Embryonic facial prominence (tissue), 1 donor: ENCODE measurements around the gene MMP17.

Source experiments
- DNase-seq: peaks from one replicate; pipeline ENCODE4 v3.0.0-alpha.2; 2016; ENCODE audit errors: extremely low spot score

MMP17 gene

GRCh38 chr12:131848753-131849152 lies 20.6 kb downstream of the MMP17 start:
- no peak for DNase-seq

GRCh38 chr12:131849700-131850553 lies 21.7 kb downstream of the MMP17 start:
- DNase-seq = no peak

GRCh38 chr12:131850856-131851559 lies 22.8 kb downstream of the MMP17 start:
- no peak for DNase-seq

DNA sequence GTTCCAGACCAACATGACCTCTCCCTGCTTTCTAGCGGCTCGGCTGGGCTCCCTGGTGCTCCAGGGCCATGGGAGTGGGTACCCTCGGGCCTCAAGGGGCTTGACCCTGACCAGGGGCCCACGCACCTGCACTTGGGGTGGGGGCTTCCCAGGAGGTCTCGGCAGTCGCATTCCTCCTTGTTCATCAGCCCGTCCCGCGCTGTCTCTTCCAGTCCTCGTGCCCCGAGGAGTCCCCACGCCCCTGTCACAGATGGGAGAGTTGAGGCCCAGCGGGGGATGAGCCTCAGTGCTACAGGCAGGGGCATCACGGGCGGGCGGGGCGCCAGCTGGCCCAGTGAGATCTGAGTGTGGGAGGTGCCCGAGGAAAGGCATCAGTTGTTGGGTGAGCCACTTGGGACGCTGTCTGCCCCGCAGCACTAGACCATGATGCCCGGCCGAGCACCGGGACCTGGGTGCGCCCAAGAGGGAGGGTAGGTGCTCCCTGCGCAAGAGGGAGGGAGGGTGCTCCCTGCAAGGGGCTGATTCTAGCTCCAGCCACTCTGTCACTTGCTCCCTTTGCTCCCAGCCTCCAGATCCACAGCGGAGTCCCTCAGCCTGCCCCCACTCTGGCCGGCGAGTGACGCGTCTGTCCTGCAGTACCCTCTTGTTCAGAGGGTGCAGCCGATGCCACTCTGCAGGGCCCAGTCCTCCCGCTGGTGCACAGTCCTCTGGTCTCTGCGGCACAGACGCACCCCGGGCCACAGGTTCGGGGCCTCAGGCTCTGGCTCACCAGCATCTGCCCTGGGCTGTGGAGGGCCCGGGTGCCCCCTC lies 23.8 kb downstream of the MMP17 start:
- DNase-seq = no peak

DNA sequence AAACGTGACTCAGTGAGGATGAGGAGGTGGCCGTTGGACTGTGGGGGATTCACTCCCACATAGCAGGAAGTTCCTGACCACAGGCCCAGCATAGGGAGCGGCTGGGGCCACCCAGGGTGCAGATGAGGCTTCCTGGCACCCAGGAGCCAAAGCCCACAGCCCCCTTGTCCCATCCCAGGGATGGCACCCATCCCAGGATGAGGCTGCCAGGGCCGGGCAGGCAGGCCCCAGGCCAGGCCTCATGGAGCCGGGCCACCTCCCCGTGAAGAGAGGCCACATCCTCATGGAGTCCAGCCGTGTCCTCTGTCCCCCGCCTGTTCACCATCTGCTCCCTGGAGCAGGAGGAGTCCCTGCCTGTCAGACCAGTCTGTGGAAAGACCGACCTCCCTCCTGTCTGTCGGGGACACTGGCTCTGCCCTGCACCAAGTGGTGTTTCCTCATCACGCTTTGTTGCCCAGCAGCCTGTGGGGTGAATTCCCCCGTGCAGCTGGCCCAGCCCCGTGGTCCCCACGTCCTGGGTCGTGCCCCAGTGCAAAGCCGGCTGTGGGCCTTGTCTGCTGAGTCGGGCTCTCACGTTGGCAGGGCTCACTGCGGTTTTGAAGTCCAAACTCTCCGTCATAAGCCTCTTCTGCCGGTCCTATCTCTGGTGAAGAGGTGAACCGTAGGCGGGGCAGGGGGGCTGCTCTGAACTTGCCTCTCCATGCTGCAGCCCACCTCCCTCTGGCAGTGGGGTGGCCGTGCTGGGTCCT lies 24.5 kb downstream of the MMP17 start:
- DNase-seq = no peak

- DNase-seq = no peak
These were observed 25.9 kb downstream of the MMP17 start for GRCh38 chr12:131853832-131854797.

DNA sequence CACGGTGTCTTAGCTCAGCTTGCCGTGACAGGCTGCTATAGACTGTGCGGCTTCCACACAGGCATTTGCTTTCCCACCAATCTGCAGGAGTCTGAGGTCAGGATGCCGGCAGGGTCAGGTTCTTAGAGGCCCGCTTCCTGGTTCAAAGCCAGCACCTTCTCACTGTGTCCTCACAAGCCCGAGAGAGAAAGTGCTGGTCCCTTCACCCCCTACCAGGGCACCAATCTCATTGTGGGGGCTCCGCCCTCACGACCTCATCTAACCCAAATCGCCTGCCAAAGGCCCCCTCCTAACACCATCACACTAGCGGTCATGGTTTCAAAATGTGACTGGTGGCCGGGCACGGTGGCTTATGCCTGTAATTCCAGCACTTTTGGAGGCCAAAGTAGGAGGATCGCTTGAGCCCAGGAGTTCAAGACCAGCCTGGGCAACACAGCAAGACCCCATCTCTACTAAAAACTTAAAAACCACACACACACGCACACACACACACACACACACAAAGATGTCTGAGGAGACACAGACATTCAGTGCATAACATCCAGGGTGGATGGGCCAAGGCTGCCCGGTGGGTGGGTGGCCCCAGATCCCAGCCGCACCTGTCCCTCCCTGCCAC lies 26.8 kb downstream of the MMP17 start:
- DNase-seq = no peak

DNA sequence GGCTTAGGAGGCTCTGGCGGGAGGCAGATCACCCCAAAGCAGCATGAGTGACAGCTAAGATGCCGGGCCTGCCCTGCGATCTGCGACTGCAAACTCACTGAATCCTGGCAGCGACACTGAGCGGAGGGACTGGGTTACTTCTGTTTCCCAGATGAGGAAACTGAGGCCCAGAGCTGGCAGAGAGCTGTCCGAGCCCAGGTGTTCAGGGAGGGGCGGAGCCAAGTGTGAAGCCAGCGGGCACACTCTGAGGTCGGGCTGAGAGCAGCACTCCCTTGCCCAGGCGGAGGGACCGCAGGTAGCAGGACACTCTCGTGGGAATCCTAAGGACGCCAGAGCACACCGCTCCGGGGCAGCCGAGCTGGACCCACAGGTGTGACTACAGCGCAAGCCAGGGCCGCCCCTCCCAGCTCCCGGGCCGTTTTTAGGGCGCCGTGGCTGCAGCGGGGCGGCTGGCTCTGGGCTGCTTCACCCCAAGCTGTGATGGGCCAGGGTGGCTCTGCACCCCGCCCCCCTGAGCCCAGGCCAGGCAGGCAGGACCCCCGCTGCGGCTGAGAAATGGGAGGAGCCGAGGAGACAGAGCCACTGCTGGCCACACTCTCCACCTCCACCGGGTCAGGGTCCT lies 27.4 kb downstream of the MMP17 start:
- no peak for DNase-seq

DNA sequence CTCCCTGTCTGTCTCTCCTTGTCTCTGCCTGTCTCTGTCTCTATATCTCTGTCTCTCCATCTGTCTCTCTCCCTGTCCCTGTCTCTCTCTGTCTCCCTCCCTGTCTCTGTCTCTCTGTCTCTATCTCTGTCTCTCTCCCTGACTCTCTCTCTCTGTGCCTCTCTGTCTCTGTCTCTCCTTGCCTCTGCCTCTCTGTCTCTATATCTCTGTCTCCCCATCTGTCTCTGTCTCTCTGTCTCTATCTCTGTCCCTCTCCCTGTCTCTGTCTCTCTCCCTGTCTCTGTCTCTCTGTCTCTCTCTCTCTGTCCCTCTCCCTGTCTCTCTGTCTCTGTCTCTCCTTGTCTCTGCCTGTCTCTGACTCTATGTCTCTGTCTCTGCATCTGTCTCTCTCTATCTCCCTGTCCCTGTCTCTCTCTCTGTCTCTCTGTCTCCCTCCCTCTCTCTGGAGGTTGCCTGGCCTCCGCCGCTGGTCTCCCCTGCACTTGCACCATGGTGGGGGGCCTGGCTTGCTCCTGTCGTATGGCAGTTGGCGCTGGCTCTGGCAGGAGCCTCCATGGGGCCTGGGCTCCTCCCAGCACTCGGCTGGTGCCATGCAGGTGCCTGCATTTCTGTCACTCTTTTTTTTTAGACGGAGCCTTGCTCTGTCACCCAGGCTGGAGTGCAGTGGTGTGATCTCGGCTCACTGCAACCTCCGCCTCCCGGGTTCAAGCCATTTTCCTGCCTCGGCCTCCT lies 28.3 kb downstream of the MMP17 start:
- no peak for DNase-seq

DNA sequence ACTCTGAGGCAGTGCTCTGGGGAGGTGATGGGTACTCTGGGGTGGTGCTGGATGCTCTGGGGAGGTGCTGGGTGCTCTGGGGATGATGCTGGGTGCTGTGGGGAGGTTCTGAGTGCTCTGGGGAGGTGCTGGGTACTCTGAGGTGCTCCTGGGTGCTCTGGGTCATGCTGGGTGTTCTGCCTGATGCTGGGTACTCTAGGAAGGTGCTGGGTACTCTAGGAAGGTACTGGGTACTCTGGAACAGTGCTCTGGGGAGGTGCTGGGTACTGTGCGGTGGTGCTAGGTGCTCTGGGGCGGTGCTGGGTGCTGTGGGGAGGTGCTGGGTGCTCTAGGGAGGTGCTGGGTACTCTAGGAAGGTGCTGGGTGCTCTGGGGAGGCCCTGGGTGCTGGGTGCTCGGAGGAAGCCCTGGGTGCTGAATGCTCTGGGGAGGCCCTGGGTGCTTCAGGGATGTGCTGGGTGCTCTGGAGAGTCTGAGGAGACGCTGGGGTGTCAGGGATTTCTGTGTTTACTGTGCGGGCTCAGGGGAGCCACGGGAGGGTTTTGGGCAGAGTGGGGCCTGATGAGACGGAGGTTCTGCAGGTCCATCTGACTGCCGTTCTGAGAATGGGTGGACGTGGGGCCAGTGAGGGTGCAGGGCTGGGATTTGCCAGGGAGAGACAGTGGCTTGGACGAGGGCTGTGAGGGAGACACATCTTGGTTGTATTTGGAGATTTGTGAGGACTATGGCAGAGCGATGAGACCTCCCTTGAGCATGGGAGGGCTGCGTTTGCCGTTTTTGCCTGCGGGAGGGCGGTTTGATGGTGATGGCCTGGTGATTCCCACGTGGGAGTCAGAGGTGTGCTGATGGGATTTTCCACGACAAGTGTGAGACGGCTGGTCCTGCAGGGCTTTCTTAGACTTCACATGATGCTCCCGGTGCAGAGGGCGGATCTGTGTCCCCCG lies 30.0 kb downstream of the MMP17 start:
- no peak for DNase-seq

DNA sequence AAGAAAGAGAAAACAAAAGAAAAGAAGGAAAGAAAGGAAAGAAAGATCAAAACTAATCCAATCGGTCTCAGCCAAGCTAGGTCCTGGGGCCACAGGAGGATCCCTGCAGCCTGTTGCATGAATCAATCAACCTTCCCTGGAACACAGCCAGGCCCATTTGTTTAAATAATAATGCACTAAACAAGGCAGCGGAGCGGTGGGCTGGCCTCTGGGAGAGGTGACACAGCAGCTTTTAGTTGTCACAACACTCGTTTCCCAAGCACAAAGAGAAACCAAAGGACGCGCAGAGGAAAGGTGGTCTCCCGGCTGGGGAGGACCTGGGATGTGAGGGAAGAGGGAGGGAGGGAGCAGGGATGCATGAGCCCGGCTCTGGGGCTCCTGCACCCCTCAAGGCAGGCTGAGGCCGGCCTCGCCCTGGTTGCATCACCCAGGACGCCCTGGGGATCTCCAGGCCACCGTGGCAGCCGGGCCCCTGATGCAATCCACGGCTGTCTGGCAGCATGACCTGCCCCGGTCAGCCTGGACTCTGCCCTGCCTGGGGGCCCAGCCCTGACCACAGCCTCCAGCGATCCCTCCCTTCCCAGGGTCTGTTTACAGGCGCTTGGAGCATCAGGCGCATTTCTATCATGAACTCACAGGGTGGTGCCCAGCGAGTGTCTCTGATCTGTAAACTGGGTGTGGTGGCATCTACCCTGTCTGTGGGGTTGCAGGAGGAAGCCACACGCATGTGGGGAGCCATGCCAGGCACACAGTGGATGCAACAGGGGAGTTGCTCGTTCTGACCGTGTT lies 32.5 kb downstream of the MMP17 start:
- no peak for DNase-seq

GRCh38 chr12:131861261-131862083 lies 33.3 kb downstream of the MMP17 start:
- DNase-seq = no peak

- DNase-seq = no peak
These were observed 33.9 kb downstream of the MMP17 start for GRCh38 chr12:131862084-131862441.

GRCh38 chr12:131862600-131862993 lies 34.4 kb downstream of the MMP17 start:
- DNase-seq = no peak

DNA sequence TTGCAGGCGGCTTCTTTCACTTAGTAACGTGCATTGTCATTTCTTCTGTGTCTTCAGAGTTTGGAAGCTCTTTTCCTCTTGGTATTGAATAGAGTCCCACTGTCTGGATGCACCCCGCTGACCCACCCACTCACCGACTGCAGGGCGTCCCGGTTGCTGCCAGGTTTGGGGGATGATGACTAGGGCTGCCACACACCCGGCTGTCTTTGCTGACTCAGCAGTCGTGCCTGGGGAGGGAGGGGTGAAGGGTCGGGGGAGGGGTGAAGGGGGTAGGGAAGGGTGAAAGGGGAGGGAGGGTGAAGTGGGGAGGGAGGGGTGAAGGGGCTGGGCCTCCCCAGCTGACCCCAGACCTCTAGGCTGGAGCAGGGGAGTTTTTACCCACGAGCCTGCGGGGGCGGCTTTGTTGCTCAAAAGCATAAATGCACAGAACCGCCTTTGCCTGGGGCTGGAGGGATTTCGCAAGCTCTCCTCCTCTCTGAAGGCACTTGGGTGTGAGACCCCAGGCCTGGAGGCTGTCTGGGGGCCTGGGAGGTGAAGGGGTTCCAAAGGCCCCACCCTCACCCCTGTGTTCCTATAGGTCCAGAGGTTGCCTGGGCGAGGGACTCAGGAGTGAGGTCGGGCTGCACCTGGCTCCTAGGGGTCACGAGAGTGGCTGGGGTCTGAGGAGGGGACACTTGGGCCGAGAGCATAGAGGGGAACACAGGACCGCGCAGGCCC lies 35.0 kb downstream of the MMP17 start:
- no peak for DNase-seq
